ENCODE results near the gene TNNT3. TPM values are rescaled to one million over a fixed set of nuclear protein-coding genes. Genes with fewer than 3 reads are reported as not detected.

The TNNT3 gene
- total RNA-seq, 1 experiment from 2014 or later = not detected

DNA sequence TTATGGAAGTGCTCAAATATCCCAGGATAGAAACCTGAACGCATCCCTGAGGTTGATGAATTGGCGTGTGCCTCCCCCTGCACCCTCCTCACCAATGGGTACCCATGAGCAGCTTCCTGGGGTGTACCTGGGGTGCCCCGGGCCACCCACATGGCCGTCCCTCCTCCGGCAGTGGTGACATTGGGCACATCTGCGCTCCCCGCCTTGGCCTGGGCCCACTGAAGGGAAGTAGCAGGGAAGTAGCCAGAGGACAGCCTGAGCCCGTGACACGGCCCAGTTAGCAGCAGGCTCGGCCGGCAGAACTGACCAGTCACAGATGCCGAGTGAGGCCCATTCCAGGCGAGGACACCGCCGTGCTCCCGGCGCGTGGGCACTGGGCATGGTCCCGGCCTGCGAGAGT is 44.4 kb downstream of the TNNT3 start:
- DNase-seq (ENCODE audit: low spot score) = no peak
- POLR2A ChIA-PET (ENCODE audit: low non-redundant PET) = no interaction called here
- Histone ChIP-seq H3K27ac (ENCODE audit: low read depth, low read length, poor library complexity, severe bottlenecking) (no peak overlapping the region), H3K36me3 (ENCODE audit: insufficient read depth, low read length, poor library complexity, severe bottlenecking) (no peaks in the 10 kb centered on the region), H3K4me3 (ENCODE audit: low read depth, low read length, poor library complexity, severe bottlenecking) (no peak overlapping the region), H3K9me3 (ENCODE audit: low read depth, low read length, poor library complexity, severe bottlenecking) (no peaks in the 10 kb centered on the region), H3K27me3 (replicated peaks; ENCODE audit: insufficient read depth, low read depth, low read length, poor library complexity) (no peaks in the 10 kb centered on the region), H3K4me1 (ENCODE audit: insufficient read depth, low read length, poor library complexity, severe bottlenecking) (no peaks in the 10 kb centered on the region)
- no TSS peak for BruUV-seq (replicated peaks)
- intact Hi-C loops (cut with micrococcal nuclease; ENCODE audit: unreplicated experiment) = no loop called here
- CTCF ChIA-PET = no interaction called here
- TF ChIP-seq, protein P1, sequence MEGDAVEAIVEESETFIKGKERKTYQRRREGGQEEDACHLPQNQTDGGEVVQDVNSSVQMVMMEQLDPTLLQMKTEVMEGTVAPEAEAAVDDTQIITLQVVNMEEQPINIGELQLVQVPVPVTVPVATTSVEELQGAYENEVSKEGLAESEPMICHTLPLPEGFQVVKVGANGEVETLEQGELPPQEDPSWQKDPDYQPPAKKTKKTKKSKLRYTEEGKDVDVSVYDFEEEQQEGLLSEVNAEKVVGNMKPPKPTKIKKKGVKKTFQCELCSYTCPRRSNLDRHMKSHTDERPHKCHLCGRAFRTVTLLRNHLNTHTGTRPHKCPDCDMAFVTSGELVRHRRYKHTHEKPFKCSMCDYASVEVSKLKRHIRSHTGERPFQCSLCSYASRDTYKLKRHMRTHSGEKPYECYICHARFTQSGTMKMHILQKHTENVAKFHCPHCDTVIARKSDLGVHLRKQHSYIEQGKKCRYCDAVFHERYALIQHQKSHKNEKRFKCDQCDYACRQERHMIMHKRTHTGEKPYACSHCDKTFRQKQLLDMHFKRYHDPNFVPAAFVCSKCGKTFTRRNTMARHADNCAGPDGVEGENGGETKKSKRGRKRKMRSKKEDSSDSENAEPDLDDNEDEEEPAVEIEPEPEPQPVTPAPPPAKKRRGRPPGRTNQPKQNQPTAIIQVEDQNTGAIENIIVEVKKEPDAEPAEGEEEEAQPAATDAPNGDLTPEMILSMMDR (conservative IDR thresholded peaks at IDR 0.05; ENCODE audit: low read depth, low read length) = no peak
- no peak for TF ChIP-seq EZH2 (IDR thresholded peaks at IDR 0.05; ENCODE audit: borderline replicate concordance, low read depth, low read length, poor library complexity, severe bottlenecking)

DNA sequence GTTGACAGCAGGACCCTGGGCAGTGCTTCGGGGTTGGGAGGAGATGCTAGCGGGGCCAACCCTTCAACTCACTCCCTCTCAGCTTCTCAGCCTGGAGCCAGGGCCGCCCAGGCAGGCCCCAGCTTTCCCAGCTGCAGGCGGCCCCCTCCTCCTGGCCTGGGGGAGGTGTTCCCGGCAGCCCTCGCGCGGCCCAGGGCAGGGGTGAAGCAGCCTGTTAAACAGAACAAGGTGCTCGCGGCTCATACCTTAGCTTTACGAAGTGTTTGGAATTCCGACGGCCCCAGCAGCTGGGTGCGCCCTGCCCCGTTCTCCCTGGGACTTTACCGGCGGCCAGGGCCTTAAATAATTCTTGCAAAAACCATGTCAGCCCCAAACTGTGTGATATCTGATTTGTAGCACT is 44.8 kb downstream of the TNNT3 start:
- DNase-seq (ENCODE audit: low spot score) = no peak
- Histone ChIP-seq H3K9me3 (ENCODE audit: low read depth, low read length, poor library complexity, severe bottlenecking) (no peaks in the 10 kb centered on the region), H3K4me3 (ENCODE audit: low read depth, low read length, poor library complexity, severe bottlenecking) (no peak overlapping the region), H3K36me3 (ENCODE audit: insufficient read depth, low read length, poor library complexity, severe bottlenecking) (no peaks in the 10 kb centered on the region), H3K27me3 (replicated peaks; ENCODE audit: insufficient read depth, low read depth, low read length, poor library complexity) (no peaks in the 10 kb centered on the region), H3K27ac (ENCODE audit: low read depth, low read length, poor library complexity, severe bottlenecking) (no peak overlapping the region), H3K4me1 (ENCODE audit: insufficient read depth, low read length, poor library complexity, severe bottlenecking) (no peaks in the 10 kb centered on the region)
- intact Hi-C loops (cut with micrococcal nuclease; ENCODE audit: unreplicated experiment) = no loop called here
- no TSS peak for BruUV-seq (replicated peaks)
- CTCF ChIA-PET = no interaction called here
- TF ChIP-seq, protein P1 (conservative IDR thresholded peaks at IDR 0.05; ENCODE audit: low read depth, low read length) = no peak
- no peak for TF ChIP-seq EZH2 (IDR thresholded peaks at IDR 0.05; ENCODE audit: borderline replicate concordance, low read depth, low read length, poor library complexity, severe bottlenecking)
- POLR2A ChIA-PET (ENCODE audit: low non-redundant PET) = no interaction called here

DNA sequence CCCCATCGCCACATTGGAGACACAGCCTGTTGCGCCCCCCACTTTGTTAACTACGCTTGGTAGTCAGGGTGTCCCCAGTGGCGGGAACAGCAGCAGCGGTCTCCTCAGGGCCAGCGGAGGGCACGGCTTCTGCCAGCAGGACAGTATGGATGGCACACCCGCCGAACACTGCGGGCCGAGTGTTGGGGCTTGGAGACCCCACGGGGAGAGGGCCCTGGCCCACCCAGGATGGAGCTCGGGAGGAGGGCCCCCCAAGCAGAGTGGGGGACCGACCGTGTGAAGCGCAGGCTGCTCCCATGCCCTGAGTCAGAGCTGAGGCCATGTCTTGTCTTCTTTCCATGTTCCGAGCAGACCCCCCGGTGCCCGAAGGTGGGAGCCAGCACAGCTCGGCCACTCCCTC is 45.5 kb downstream of the TNNT3 start:
- POLR2A ChIA-PET (ENCODE audit: low non-redundant PET) = no interaction called here
- Histone ChIP-seq H3K4me1 (ENCODE audit: insufficient read depth, low read length, poor library complexity, severe bottlenecking) (no peaks in the 10 kb centered on the region), H3K27ac (ENCODE audit: low read depth, low read length, poor library complexity, severe bottlenecking) (no peak overlapping the region), H3K27me3 (replicated peaks; ENCODE audit: insufficient read depth, low read depth, low read length, poor library complexity) (no peaks in the 10 kb centered on the region), H3K9me3 (ENCODE audit: low read depth, low read length, poor library complexity, severe bottlenecking) (no peaks in the 10 kb centered on the region), H3K4me3 (ENCODE audit: low read depth, low read length, poor library complexity, severe bottlenecking) (no peak overlapping the region), H3K36me3 (ENCODE audit: insufficient read depth, low read length, poor library complexity, severe bottlenecking) (no peaks in the 10 kb centered on the region)
- no TSS peak for BruUV-seq (replicated peaks)
- intact Hi-C loops (cut with micrococcal nuclease; ENCODE audit: unreplicated experiment) = no loop called here
- DNase-seq (ENCODE audit: low spot score) = no peak
- CTCF ChIA-PET = no interaction called here
- no peak for TF ChIP-seq EZH2 (IDR thresholded peaks at IDR 0.05; ENCODE audit: borderline replicate concordance, low read depth, low read length, poor library complexity, severe bottlenecking)
- TF ChIP-seq, protein P1 (conservative IDR thresholded peaks at IDR 0.05; ENCODE audit: low read depth, low read length) = no peak

Measured in A673 (cell line).